Measurements from ENCODE around the gene UPF3A.
"Not testable (repeated sequence)": the region's sequence is repeated elsewhere in the genome, so short reads cannot be mapped to it uniquely, and the experiment has no call there.

Gene UPF3A

DNA sequence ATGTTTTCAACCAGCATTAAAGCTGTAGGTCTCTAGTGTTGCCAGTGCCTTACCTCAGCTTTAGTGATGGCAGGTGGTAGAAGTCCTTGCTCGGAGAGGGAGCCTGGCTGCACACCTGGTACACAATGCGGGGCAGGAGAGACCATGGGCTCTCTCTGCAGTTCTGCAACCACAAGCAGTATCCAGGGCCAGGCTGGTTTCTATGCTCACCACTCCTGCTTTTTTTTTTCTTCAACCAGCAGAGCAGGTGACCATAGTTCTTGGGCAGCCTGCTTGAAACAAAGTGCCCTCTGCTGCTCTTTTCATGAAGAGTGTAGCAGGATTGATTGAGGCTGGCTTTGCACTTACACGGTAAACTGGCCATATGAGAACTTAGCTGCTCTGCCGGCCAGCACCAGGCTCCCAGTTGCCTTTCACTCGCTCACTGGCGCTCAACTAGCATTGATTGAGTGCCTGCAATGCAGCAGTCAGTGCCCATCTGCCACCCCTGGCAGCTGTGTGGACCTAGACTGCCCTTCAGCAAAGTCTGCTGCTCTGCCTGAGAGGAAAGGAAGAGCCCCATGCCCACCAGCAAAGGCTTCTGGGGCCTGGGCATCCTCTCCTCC, 28.5 kb downstream of the UPF3A start:
- no peak for DNase-seq

DNA sequence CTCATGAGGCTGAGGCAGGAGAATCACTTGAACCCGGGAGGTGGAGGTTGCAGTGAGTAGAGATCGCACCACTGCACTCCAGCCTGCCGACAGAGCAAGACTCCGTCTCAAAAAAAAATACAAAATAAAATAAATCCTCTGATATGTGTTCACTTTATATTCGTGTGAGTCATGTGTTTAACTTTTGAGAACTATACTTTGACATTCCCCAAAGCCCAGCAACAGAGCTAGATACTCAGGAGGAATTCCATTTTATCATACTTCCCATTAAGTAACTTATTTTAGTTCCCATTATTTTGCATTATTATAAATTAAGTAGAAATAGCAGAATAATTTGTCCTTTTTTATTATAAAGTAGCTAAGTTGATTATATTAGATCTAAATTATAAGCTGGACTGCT, 29.6 kb downstream of the UPF3A start:
- no peak for DNase-seq

DNA sequence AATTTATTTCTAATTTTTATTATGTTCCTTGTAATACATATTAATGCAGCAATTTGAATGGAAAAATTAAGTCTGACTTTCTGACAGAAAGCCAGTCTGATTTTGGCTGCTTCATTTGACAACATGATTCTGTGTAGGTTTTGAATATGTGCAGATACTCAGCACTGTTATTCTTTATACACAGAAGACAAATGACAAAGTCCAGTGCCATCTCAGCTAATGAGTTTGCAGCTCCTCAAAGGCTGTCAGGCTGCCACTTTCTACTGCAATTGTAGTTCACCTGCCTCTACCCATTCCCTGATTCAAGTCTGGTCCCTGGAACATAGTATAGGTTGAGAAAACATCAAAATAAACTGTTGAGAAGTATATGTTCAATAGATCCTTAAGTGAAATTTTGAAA, 30.0 kb downstream of the UPF3A start:
- DNase-seq, result no peak

DNA sequence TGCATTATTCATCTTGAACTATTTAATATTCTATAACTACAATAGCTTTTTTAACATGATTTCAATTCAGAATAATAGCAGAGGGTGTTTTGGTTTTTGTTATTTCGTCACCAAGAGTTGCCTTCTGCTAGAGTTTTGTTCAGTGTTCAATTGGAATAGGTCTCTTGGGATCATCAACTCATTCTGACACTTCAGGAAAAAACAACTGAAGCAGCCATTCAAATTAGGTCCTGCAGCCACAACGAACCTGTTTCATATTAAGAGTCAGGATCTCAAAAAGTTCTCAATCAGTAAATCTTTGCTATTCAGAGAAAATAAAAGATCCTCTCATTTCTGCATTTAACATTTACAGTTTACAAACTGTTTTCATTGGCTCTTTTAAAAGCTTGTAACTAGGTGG, 30.5 kb downstream of the UPF3A start:
- no peak for DNase-seq

DNA sequence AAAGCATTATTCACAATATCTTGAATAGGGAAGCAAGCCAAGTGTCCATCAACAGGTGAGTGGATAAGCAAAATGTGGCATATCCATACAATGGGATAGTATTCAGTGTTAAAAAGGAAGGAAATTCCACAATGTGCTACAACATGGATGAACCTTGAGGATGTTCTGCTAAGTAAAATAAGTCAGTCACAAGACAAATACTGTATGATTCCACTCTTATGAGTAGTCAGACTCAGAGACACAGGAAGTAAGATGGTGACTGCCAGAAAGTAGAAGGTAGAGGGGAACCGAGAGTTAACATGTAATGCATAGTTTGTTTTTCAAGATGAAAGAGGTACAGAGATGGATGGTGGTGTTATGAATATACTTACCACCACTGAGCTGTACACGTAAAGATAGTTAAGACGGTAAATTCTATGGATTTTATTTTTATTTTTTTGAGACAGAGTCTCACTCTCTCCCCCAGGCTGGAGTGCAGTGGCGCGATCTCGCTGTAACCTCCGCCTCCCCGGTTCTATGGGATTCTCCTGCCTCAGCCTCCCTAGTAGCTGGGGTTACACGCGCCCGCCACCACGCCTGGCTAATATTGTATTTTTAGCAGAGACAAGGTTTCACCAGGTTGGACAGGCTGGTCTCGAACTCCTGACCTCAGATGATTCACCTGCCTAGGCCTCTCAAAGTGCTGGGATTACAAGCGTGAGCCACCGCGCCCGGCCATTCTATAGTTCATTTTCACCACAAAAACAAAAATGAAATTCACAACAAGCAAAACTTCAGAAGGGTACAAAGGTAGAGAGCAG, 31.9 kb downstream of the UPF3A start:
- peak; percentile 72 for DNase-seq

DNA sequence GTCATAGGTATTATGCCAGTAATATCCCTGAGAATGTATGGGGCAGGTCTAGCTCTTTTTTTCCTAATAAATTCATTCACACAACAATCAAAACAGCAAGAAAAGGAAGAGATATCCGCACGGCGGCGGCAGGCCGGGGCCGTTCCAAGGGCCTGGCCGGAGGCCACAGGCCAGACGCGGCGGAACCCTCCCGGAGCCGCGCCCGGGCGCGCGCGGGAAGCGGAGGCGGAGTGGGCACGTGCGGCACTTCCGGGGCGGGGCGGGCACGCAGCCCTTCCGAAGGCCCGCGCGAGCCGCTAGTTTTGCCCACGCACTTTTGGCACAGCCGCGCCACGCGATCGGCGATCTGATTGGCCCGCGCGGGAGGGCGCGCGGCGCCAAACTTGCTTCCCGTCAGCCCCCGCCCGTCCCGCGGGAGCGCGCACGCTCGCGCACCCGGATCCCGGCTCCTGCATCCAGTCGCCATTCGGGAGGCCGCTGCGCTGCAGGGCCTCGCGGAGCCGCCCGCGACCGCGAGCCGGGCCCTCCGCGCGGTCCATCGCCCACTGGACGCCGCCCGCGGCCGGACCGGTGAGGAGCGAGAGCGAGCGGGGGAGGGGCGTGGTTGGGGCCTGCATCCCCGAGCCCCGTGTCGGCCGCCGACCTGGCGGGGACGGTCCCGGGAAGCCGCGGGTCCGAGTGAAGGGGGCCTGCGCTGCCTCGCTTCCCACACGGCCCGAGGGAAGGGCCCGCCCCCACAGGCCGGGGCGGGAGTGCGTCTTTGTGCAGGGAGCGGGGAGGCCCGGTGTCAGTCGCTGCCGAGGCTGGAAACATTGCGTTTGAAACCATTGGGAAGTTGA, 32.9 kb downstream of the UPF3A start, which contains the start of gene CHAMP1:
TSS of gene CHAMP1 (plus strand) at position 430 of the 839 bp plus-strand sequence. CDS start 9,340 bp downstream, outside the sequence.
- DNase-seq, result peak; percentile 94

DNA sequence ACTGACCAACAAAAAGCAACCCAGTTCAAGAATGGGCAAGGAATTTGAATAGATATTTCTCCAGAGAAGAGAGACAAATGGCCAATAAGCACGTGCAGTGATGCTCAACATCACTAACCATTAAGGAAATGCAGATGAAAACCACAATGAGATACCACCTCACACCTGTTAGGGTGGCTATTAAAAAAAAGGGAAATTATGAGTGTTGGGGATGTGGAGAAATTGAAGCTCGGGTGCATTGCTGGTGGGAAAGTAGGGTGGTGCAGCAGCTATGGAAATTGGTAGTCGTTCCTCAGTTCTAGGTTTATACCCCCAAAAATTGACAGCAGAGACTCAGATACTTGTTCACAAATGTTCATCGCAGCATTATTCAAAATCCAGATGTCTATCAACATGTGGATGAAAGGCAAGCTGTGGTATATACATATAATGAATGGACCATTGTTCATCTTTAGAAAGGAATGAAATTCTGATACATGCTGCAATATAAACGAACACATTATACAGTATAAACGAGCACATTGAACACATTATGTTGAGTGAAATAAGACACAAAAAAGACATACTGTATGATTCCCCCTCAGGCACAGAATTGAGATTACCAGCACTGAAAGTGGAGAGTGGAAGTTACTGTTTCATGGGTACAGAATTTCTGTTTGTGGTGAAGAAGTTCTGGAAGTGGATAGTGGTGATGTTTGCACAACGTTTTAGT, 33.8 kb downstream of the UPF3A start:
- no peak for DNase-seq

DNA sequence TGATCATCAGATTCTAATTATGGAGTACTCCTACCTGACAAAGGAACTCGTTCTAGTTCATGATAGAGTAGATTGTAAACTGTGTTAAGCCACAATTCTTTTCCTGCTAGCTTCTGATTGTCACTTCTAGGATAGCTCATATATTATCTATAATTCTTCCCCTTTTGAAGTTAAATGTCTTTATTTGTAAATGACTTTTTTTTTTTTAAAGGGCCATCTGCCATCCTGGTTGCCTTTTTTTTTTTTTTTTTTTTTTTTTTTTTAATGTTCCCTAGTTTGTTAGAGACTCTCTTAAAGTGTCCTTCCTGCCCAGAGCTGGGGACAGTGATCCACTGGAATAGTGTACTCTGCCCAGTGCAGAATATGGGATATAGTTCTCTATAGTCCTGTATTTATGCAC, 37.2 kb downstream of the UPF3A start:
- DNase-seq, result no peak

DNA sequence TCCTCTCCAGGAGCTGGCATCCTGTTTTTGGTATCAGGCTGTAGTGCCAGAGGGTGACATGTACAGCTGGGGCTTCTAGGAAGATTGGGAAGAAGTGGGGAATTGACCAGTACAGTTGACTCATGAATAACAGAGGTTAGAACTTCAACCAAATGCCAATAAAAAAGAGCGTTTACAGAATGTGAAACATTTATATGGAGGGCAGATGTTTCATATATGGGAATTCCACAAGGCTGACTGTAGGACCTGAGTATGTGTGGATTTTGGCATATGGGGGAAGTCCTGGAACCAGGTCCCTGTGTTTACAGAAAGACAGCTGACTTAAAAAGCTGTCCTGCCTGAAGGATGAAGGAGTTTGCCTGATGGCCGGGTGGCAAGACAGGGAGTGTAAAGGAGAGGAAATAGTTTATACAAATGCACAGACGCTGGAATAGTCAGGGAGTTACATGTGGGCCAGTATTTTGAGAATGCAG, 38.1 kb downstream of the UPF3A start:
- no peak for DNase-seq

DNA sequence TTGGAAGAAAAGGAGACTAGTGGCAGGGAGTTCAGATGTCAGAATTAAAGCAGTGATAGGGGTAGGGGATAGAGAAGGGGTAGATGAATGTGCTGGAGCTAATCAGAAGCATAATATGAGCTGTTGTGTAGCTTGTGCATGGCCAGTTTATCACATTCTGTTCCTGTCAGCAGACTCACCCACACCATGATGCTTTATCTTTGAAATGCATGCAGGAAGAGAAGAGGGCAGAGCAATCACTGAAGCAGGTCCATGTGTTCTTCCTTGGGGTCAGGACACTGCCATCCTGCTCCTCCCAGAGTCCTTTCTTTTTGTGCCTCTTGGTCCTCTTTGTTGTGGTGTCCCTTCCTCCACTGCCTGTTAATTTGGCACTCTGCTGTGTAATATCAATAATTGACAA, 38.7 kb downstream of the UPF3A start:
- DNase-seq, result no peak

DNA sequence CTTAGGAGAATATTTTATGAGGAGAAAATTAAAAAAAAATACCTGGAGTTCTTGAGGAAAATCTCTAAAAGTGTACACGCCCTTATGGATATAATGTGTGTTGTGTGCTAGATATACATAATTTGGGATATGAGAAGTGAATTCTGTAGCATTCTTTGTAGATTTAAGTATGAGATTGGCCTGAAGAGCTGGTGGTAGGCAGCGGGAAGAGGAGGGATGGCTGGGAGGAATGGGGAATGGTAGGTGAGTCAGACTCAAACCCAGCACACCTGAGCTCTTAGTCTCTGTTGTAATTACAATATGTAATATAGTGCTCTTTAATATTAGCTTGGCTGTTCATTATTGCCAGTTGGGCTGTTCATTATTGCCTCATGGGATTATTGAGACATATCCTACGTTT, 39.9 kb downstream of the UPF3A start:
- no peak for DNase-seq

DNA sequence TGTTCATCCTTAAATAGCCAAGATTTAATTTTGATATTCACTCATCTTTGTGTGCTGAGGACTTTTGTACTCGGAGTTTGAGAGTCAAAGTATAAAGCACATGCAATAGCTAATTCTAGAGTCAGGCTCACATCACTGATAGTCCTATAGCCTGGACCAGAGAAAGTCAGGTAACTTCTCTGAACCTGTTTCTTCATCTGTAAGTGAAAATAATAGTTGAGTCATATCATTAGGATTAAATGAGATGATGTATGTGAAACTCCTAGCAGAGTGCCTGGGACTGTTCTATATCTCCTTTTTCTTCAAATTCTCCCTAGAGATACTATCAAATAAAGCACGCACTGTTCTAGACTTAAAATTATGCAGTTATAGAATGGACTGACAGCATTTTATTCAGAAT, 41.9 kb downstream of the UPF3A start:
- no peak for DNase-seq

DNA sequence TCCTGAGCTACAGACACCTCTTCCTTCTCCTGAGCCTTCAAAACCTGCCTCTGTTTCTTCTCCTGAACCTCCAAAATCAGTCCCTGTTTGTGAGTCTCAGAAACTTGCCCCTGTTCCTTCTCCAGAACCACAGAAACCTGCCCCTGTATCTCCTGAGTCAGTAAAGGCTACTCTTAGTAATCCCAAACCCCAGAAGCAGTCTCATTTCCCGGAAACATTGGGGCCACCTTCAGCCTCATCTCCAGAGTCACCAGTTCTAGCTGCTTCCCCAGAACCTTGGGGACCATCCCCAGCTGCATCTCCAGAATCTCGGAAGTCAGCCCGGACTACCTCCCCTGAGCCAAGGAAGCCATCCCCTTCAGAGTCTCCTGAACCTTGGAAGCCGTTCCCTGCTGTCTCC, 42.9 kb downstream of the UPF3A start:
- peak; percentile 29 for DNase-seq

DNA sequence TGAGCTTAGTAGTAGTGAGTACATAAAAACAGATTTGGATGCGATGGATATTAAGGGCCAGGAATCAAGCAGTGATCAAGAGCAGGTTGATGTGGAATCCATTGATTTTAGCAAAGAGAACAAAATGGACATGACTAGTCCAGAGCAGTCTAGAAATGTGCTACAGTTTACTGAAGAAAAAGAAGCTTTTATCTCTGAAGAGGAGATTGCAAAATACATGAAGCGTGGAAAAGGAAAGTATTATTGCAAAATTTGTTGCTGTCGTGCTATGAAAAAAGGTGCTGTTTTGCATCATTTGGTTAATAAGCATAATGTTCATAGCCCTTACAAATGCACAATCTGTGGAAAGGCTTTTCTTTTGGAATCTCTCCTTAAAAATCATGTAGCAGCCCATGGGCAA, 44.3 kb downstream of the UPF3A start:
- no peak for DNase-seq

DNA sequence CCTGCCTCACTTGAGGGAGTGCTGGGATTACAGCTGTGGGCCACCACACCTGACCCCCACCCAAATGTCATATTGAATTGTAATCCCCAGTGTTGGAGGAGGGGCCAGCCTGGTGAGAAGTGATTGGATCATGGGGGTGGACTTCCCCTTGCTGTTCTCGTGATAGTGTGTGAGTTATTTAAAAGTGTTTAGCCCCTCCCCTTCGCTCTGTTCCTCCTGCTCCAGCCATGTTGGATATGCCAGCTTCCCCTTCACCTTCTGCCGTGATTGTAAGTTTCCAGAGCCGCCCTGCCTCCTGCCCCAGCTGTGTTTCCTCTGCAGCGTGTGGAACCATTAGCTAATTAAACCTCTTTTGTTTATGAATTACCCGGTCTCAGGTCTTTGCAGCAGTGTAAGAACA, 46.6 kb downstream of the UPF3A start:
- no peak for DNase-seq

DNA sequence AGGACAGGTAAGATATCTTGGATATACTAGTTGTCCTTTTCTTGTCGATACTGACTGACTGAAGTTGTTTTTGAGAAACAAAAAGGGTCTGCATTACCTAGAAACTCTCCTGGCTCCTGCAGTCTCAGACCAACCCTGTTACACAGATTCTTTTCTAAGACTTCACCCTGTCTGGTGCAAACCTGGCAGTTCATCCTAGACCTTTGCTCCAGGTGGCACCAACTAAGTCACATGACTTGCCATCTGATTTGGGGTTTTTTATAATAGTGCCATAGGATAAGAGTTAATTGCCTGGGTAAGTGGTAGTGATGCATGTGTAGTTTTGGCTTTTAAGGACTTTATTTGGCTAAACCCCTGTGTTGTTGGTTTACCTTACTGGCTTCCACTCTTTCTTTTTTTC, 47.2 kb downstream of the UPF3A start:
- no peak for DNase-seq

DNA sequence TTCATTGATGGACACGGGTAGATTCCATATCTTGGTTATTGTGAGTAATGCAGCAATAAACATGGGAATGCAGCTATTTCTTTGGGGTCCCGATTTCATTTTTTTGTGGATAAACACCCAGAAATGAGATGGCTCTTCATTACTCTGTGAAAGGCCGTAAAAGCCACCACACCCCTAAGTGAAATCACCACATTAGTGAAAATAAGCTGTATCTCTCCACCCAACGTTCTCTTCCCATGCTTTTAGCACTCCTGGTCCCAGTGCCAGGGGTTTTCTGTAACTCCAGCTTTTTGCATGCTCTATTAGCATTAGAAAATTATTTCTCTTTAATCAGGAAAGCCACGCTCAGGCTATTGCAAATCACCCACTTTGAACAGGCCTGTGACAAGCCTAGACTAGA, 48.7 kb downstream of the UPF3A start:
- no peak for DNase-seq

DNA sequence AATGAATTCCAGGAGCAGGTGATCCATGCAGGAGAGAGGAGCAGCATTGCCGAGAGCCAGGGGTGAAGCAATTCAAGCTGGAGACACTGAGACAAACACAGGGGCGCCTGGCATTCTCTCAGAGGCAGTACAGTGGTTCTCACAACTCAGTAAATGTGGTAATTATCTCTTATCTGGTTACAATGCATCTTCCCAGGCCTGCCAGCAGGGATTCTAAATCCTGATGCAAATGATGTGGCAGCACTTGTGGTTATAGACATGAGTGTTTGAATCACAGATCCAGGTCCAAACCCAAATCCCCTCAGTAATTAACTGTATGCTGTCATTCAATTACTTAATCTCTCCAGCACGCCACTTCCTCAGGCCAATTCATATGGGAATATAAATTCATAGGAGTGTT, 52.5 kb downstream of the UPF3A start:
- DNase-seq, result not testable (repeated sequence)

DNA sequence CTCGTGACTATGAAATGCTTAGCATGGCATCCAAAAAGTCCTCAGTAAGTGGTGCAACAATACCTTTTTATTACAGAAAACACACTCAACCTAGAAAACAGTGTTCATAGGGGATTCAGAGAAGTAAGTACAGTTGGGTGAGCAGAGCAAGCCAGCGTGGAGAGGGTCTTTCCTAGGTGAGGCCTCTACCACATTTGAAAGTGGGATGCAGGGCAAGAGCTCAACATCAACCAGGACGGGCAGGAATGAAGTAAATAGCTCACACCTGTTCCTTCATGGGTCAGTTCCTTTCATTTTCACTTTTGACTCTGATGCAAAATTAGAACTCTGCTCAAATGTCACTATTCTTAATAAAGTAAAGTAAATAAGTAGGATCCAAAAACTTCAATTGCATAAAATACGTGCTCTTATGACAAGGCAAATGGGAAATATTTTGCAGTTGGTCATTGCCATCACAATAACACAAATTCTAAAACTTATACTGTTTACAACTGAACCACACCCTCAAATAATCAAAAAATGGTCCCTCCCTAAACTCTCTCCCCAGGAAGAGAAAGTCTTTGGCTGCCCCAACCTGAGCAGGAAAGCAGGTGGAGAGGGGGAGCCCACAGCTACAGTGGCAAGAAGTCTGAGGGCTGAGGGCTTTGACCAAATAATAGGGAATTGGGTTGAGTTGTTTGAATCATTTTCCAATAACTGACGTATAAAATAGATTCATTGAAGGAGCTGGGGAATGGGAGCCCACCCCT, 53.1 kb downstream of the UPF3A start:
- DNase-seq, result no peak

DNA sequence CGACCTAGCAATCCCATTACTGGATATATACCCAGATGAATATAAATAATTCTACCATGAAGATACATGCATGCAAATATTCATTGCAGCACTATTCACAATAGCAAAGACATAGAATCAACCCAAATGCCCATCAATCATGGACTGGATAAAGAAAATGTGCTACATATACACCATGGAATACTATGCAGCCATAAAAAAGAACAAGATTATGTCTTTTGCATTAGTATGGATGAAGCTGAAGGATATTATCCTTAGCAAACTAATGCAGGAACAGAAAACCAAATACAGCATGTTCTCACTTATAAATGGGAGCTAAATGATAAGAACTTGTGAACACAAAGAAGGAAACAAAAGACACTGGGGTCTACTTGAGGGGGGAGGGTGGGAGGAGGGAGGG, 55.1 kb downstream of the UPF3A start:
- DNase-seq, result not testable (repeated sequence)

DNA sequence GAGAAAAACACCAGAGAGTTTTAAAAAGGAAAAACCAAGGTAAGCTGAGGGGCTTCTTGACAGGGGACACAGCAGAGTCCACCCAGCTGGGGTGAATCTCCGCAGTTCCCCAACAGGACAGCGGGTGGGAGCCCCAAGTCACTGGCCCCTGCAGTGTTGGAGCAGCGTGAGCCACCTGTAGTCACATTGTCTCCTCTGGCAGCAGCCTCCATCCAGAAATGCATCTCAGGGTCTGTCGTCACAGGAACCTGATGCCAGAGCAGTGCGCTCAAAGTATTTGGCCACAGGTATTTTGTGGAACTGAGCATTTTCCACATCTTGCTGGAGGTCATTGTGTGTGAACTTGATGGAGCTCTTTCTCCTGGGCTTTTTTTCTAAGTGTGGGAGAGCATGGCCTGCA, 57.6 kb downstream of the UPF3A start:
- no peak for DNase-seq

DNA sequence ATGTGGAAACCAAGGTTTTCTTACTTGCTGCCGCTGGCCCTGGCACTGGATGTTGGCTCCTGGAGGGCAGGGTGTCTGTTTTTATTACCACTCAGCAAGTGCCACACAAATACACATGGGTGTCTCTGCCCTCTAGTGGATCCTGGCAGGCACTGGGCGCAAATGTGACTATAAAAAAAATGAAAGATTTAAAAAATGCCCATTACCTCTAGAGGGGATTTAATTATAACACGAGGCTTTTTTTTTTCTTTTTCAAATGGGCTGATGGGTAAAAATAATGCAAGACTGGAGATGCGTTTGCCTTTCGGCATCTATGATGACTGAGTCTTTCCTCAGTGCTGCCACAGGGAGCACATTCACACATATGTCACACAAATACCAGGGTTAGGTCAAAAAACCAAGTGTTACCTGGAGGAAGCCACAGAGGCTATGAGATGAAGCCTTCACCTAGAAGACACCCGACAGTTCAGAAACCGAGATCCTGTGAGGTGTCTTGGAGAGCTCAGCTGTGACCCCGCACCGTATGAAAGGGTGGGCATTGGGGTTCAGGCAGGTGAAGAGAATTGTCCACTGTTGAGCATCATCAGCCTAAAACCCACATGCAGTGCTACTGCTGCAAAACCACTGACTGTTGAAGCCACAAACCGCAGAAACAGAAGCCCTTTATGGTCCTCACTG, 58.6 kb downstream of the UPF3A start:
- peak; percentile 40 for DNase-seq
